Skin epidermis (tissue), 12 donors: ENCODE data around the gene XXYLT1.
"Not testable (repeated sequence)": the region's sequence is repeated elsewhere in the genome, so short reads cannot be mapped to it uniquely, and the experiment has no call there.

ENCODE experiments used
- H3K27ac ChIP-seq, 21 experiments: fragments of 200-600 bp; sonication (generic) in 11 of 21; one replicate each; pipeline ENCODE4 v1.5.0; 2020; ENCODE audit warnings: mild to moderate bottlenecking in 3 of 21, inconsistent platforms in 2 of 21, moderate library complexity in 2 of 21
- H3K4me3 ChIP-seq, 7 experiments: fragments of 200-600 bp; sonication (generic) in 2 of 7; one replicate each; pipeline ENCODE4 v1.5.0; 2020; ENCODE audit warnings: inconsistent platforms in 2 of 7, mild to moderate bottlenecking in 2 of 7, moderate library complexity in 1 of 7

The XXYLT1 gene, protein sequence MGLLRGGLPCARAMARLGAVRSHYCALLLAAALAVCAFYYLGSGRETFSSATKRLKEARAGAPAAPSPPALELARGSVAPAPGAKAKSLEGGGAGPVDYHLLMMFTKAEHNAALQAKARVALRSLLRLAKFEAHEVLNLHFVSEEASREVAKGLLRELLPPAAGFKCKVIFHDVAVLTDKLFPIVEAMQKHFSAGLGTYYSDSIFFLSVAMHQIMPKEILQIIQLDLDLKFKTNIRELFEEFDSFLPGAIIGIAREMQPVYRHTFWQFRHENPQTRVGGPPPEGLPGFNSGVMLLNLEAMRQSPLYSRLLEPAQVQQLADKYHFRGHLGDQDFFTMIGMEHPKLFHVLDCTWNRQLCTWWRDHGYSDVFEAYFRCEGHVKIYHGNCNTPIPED

DNA sequence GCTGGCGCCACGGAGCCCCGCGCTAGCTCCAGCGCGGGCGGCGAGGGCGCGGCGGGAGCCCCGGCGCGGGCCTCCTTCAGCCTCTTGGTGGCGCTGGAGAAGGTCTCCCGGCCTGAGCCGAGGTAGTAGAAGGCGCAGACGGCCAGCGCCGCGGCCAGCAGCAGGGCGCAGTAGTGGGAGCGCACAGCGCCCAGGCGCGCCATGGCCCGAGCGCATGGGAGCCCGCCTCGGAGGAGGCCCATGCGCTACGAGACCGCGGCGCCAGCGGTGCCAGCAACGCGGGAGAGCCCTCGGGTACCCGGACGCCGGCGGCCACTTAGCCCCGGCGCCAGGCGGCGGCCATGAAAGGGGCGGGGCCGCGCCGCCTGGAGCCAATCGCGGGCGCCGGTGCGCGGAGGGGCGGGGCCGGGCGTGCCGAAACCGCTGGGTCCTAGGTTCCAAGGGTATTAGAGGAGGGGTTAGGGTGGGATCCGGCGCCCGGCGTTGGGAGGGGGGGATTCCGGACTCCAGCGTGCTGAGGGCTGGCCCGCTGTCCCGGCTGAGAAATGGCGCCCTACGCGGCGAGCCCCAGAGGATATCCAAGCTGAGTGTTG lies at the start of gene XXYLT1:
TSS of gene XXYLT1 (minus strand) at position 343 of the 593 bp plus-strand sequence. CDS start at position 242, 101 bp downstream.
- peak within 1 kb of the TSS; percentile 52 to 89 (median 83) for H3K4me3 ChIP-seq
- peak within 1 kb of the TSS; percentile 48 to 91 (median 83) for H3K27ac ChIP-seq

DNA sequence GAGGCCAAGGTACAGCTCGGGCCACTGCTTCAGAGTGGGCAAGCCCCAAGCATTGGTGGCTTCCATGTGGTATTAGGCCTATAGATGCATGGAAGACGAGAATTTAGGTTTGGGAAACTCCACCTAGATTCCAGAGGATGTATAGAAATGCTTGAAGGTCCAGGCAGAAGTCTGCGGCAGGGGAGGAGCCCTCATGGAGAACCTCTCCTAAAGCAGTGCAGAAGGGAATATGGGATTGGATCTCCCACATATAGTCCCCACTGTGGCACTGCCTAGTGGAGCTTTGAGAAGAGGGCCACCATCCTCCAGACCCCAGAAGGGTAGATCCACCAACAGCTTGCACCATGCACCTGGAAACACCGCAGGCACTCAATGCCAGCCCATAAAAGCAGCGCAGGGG lies 48.1 kb upstream of the XXYLT1 start:
- Histone ChIP-seq H3K27ac (no peak overlapping the region), H3K4me3 (no peak overlapping the region)

DNA sequence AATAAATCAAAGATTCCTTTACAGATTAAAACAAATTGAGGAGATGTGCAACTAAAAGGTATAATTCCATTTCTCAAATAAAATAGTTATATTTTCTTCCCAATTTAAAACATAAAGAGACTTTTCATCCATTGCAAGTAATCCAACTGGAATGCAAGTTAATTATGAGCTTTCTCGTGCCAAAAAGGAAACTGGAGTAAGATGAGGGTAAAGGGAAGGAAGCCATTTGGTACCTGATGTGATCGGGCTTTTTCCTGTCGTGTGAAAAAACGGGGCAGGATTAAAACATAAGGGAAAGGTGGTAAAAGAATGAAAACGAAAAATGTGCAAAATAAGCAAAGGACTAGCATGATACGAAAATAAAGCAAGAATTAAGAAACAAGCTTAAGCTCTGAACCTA lies 41.8 kb upstream of the XXYLT1 start:
- Histone ChIP-seq H3K27ac (no peak overlapping the region), H3K4me3 (no peak overlapping the region)

DNA sequence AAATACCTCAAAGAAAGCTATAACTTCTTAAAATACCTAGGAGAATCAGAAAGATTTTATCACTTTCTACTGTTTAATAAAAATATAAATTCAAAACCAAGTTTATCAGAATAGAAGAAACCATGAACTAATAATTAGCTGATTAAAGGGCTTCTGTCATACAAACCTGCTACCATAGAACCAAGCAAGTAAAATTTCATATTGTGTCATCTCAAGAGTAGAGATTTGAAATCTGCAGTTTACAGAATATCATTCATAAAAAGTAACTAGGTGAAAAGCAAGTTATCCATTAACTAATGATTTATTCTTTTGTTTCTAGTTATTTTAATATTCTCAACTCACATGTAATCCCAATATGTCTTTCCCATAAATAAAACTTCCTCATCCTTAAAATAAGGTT lies 36.8 kb upstream of the XXYLT1 start:
- no peak overlapping the region for H3K4me3 ChIP-seq
- no peak overlapping the region for H3K27ac ChIP-seq

DNA sequence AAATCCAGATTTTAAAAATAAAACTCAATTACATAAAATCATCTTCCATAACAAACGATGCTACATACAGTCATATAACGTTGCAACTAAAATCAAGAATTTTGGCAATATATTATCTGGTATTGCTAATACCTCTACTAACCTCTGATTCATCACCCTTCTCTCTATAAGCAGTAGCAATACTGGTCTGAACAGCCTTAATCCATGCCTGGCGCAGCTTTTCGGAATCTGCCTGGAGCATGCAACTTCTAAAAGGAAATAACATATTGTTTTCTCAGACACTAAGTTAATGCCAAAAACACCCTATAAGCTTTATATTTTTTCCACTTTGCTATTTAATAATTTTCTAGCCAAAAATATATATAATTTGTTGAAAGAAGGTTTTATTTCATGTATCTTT lies 35.4 kb upstream of the XXYLT1 start:
- H3K27ac ChIP-seq: no peak overlapping the region
- no peak overlapping the region for H3K4me3 ChIP-seq

DNA sequence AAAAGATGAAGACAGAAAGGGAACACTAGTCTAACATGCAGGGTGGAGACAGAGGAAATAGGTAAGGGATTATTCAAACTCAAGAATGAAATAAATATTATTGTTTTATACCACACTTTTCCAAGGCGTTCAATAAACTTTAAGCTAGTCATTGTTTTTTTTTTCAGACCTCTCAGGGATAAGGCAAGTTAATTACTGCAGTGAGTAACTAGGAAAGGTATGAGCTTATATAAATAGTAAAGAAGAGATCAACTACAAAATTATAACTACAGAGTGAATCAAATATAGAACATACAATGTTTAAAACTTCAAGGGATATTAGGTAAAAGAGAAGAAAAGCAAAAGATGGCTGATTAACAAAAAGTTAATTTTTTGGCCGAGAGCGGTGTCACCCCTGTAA lies 31.5 kb upstream of the XXYLT1 start:
- Histone ChIP-seq H3K27ac (no peak overlapping the region), H3K4me3 (no peak overlapping the region)

DNA sequence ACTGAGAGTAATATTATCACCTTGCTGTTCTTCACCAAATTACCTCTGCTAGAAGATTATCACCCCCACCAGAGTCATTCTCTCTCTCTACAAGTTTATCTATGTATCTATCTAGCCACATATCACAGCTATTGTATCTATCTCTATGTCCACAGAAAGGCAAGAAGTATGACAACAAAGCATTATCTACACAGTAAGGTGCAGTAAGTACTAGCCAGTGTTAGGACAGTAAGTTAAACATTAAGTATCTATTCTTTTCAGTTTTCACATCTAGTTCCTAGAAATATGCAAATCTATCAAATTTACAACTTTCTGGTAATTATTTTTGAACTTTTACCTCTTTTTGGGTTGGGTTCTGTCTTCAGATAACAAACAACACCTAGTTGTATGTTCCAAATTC lies 26.5 kb upstream of the XXYLT1 start:
- Histone ChIP-seq H3K4me3 (no peak overlapping the region), H3K27ac (no peak overlapping the region)

DNA sequence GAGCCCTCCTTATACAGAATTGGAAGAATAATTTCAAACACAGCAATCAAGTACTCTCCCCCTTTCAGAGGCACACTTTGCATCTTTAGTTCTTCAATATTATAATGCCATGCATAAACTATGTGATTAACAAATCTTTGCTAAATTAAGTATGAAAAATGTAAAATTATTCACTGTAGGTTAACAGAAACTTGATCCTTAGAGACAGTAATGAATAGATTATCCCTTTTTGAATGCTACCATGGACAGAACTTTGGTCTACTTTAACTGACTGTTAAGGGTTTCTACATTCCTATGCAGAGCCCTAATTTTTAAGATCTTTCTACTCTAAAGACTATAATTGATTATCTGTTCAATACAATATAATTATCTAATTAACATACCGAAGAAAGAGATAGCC lies 25.7 kb upstream of the XXYLT1 start:
- H3K4me3 ChIP-seq: no peak overlapping the region
- H3K27ac ChIP-seq: no peak overlapping the region

DNA sequence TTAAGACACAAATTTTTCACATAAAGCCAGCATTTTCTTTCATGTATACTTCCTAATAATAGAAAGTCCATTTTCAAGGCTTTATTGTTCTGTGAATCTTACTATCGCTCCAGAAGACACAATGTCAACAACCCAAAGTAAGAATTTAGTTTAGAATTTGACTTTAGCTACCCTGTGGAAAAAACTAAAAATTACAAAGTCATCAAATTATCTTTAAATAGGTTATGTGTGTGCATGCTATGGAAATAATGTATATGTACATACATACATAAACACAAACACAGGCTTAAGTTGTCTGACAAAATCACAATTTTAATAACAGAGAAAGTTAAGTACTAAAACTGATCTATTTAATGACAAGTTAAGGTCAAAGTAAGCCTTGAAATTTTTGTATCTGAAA lies 20.2 kb upstream of the XXYLT1 start:
- no peak overlapping the region for H3K4me3 ChIP-seq
- H3K27ac ChIP-seq: no peak overlapping the region

DNA sequence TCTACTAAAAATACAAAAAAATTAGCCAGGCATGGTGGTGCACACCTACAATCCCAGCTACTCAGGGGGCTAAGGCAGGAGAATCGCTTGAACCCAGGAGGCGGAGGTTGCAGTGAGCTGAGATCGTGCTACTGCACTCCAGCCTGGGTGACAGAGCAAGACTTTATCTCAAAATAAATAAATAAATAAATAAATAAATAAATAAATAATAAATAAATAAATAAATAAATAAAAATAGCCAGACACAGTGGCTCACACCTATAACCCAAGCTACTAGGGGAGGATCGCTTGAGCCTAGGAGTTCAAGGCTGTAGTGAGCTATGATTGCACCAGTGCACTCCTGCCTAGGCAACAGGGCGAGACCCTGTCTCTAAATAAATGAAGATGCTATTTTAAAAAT lies 19.7 kb upstream of the XXYLT1 start:
- not testable (repeated sequence) for H3K27ac ChIP-seq

DNA sequence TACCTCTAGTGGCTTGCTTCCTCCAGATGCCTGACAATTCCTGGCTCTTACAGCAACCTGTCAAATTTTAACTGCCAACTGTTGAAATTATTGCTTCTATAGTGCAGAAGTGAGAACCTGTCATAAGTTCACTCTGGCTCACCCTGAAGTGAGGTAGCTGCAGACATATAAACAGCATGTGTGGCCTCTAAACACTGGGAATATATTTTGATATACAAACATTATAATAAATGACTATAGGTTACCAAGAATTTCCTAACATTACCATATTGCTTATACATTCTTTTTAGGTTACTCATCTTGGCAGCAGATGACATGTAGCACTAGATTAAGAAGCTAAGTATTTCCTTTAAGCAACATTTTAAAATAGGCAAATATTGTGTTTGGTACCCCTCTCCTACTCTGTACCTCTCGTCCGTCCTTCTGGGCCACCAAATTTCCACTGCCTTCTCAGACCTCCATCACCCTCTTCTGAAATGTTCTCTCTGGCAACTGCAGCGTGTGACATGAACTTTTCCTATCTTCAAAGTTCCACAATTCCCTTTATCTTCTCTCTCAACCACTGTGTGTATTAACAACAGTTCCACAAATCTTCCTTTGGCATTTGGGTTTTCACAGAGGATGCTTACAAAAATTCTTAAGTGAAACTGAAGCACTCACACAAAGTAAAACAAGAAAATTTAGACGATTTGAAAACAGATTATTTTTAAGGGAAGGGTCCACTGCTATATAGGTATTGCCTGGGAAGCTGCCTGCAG lies 15.3 kb upstream of the XXYLT1 start:
- Histone ChIP-seq H3K4me3 (no peak overlapping the region), H3K27ac (no peak overlapping the region)

More for the DNA sequence above, 19.7 kb upstream of the XXYLT1 start:
- H3K4me3 ChIP-seq: not testable (repeated sequence)

DNA sequence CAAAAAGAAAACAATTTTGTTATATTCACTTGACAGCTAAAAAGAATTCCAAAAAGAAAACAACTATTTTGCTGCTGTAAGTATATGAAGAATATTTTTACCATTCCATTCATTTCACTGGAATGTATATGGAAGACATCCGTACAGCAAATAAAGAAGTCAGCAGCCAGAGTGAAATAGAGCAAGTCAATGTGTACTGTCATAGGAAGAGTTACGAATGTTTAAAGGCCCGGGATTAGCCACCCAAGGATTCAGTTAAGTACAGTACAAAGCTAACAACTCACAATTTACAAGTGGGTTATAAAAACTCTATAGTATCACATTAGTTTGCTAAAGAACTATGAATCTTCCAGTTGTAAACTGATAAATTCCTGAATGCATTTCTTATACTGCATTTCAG lies 14.4 kb upstream of the XXYLT1 start:
- Histone ChIP-seq H3K27ac (no peak overlapping the region), H3K4me3 (no peak overlapping the region)

DNA sequence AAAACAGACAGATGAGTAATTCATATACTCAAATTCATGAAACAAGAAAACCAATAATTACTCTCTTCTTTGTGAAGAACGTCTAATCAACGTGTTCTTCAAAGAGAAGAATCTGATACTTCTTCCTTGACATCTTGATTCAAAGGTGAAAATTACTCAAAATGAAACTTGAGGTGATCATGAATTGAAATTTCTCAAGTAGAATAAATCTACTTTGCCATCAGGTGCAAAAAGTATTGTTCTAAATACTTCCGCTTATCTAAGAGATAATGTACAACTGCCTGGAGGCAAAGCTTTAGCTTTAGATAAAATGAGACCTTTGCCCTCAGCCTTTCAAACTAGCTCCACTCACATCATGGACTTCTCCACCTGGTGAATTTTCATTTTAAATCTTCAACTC lies 13.9 kb upstream of the XXYLT1 start:
- Histone ChIP-seq H3K4me3 (no peak overlapping the region), H3K27ac (no peak overlapping the region)

DNA sequence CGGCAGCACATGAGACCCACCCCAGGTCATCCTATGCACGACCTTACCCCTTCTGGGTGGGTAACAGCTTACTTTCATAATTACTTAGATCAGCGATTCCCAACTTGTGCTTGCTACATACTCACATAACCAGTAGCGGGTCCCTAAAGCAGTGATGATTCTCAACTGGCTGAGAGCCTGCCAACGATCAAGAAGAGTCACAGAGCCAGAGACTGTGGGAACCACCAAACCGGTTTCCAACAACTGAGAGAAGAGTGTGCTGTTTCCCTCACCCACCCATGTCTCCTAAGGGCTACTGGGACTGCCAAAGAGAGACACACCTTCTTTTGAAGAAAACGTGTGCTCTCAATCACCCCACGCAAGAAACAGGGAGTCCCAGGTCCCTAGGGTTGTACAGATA lies 12.0 kb upstream of the XXYLT1 start:
- Histone ChIP-seq H3K4me3 (no peak overlapping the region), H3K27ac (peak overlapping the region in 1 of 21 experiments; percentile 6)

DNA sequence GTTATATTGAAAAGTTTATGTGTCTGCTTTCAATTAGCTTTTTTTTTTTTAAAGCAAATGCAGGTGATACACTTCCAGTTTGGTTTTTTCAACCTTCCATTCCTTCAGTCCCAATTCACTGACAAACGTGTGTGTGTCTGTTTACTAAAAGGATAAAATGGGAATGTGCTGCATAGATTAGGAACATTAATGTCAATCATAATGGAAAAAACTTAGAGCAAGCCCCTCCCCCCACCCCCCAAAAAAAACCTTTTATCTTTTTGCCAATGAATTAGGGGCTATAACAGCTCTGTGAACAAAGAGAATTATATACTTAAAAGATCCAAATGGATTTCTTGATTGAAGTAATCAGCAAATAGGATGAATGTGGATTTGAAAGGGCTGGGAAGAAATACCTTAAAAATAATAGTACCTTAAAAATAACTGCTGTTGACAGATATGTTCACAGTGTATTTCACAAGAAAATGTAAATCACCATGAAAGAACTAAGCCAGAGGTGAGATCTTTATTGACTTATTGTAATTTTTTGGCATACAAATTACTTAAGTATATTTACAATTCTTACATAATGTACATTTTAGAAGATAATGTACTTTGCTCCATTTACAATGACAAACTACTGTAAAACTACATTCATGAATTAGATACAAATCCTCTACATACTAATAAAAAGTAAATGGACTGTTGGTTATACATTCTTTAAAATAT lies 3.5 kb upstream of the XXYLT1 start:
- Histone ChIP-seq H3K4me3 (no peak overlapping the region), H3K27ac (no peak overlapping the region)

DNA sequence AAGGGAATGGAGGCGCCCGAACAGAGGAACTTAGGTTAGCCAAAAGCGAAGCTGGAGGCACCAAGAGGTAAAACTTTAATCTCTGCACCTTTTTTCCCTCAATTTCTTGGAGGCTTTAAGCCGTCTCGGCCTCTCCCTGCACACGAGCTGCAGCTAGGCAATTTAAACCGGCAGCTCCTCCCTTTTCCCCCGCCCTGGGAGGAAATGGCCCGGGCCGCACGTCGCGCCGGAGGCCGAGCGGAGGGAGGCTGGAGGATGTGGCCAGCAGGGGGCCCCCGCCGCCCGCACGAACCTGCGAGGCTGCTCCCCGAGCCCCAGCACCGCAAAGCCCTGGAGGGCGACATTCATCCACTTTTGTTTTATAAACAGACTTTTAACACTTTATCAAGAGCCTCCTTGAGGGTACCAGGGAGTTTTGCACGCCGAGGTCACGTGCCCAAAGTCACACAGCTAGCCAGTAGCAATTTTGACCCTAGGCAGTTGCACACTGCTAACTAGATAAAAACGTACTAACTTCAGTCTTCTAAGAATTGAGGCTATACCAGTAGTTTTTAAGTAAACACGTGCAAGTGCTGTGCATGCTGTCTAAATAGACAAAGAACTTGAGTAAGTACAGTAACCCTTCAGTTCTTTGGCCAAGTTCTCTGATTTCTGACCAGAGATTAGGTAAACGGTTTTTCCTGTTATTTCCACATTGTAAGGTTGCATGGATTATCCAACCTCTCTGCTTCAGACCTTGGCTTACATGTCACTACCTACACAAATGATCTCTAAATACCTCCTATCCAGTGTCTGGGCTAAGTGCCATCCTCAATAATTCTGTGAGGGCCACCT lies 668 bp upstream of the XXYLT1 start:
- Histone ChIP-seq H3K4me3 (peak overlapping the region; percentile 52 to 89 (median 83)), H3K27ac (peak overlapping the region; percentile 48 to 91 (median 81))

DNA sequence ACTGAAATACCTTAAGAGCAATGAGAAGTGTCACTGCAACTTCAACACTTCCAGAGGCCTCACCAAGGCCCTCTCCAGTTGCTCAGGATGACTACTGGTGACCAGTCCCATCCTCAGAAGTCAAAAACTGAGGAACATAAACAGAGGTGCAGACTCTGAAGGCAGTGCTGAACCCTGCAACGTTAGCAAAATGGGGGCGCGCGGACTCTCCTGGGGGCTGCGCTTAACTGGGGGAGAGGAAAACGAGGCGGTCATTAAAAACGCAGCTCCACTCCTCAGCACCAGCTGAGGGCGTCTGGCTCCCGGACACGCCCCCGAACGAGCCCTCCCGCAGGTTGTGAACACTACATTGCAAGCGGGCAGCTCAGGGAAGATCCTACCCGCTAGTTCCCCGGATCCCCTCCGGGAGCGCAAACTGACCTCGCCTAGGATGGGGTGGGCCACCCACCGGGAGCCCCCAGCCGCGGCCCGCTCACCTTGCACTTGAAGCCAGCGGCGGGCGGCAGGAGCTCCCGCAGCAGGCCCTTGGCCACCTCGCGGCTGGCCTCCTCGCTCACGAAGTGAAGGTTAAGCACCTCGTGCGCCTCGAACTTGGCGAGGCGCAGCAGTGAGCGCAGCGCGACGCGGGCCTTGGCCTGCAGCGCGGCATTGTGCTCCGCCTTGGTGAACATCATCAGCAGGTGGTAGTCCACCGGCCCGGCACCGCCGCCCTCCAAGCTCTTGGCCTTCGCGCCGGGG lies 711 bp downstream of the XXYLT1 start:
- Histone ChIP-seq H3K4me3 (peak overlapping the region; percentile 52 to 89 (median 83)), H3K27ac (peak overlapping the region in 20 of 21 experiments; percentile 62 to 91 (median 84))

DNA sequence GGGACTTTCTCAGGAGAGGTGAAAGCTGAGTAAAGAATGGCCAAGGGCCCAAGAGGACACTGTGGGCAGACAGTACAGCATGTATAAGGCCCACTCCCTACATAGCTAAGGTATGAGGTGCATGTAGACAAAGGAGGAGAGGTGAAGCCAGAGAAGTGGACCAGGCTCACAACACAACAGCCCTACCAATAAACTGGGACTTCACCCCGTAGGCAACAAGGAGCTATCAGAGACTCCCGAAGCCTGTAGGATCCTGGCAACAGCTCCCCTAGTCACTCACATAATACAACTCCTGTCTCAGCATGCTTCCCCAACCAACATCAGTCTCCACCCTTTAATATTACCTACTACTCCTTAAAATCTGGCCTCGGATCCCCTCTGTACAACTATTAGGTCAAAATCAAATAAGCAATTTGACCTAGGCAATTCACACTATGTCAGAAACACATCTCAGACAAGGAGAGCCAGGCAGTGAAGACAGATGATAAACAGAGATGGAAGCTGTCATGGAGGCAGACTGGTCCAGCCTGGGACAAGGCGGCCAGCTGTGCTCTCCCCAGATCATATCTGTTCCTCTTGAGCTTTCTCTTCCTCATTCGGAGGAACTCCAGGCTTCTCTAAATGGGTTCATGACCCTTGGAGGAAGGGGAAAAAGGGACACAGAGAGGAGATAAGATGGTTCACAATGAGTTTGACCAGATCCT lies 1.4 kb downstream of the XXYLT1 start:
- Histone ChIP-seq H3K27ac (peak overlapping the region in 5 of 21 experiments; percentile 71 to 87 (median 81)), H3K4me3 (peak overlapping the region in 6 of 7 experiments; percentile 52 to 89 (median 84))
